Hepatocyte (in vitro differentiated cells): Measurements from ENCODE around the gene GRID1.

Experiments used
- CTCF ChIP-seq: fragments of 200-600 bp; sonication (generic); IDR thresholded peaks from 2 replicates; pipeline ENCODE4 v1.5.1; 2016; ENCODE audit warnings: antibody characterized with exemption, mild to moderate bottlenecking; ENCODE audit not compliant: poor library complexity
- EZH2 ChIP-seq: fragments of 200-600 bp; sonication (generic); IDR thresholded peaks from 2 replicates; pipeline ENCODE4 v1.6.1; 2016; ENCODE audit warnings: antibody characterized with exemption, mild to moderate bottlenecking, borderline replicate concordance

GRCh38 chr10:86391236-86391840 lies 24.7 kb upstream of the GRID1 start:
- TF ChIP-seq EZH2 (no peak), CTCF (no peak)
